HG02678 (cell line): ENCODE data around the gene ACTL9.

Experiments
- ATAC-seq: cut with Tn5 transposase; IDR thresholded peaks from one replicate; pipeline ENCODE4 v1.9.1; 2021; ENCODE audit warnings: mild to moderate bottlenecking, moderate library complexity; ENCODE audit not compliant: unreplicated experiment

ACTL9 gene

GRCh38 chr19:8648240-8648639 is 50.4 kb downstream of the ACTL9 start:
- ATAC-seq = no peak
